Stimulated activated CD4-positive, alpha-beta T cell treated with anti-CD3 and anti-CD28 coated beads, Interleukin-12 subunit alpha, Interleukin-12 subunit beta, amount 100 ng/mL, for 48 hours (primary cell): ENCODE results near the gene GBF1.
"Not testable (repeated sequence)": the region's sequence is repeated elsewhere in the genome, so short reads cannot be mapped to it uniquely, and the experiment has no call there.

Source experiments
- DNase-seq, 3 donors: peaks; one replicate each; pipeline ENCODE4 v3.0.0-alpha.2; 2020; ENCODE audit warnings: low read depth in 2 of 3, low spot score in 1 of 3

The GBF1 gene

DNA sequence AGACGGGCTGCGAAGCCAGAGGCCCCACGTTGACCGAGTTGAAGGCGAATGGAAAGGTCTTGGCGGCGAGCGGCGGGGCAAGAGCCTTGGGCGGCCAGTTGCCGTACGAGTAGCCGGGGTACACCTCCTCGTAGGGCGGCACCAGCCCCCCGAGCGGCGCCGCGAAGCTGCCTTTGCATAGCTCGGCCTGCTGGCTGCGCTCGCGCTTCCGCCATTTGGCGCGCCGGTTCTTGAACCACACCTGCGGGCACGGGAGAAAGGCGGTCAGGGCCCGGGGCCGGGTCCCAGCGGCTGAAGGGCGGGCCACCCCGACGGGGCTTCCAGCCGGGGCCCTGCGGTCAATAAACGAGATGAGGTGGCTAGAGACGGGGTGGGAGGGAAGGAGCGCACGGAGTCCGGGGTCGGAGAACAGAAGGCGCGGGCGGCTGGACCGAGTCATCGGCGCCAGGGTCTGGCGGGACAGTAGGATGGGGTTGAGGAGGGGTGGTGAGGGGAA, 14.4 kb upstream of the GBF1 start:
- peak; percentile 8 to 30 (median 28) for DNase-seq

DNA sequence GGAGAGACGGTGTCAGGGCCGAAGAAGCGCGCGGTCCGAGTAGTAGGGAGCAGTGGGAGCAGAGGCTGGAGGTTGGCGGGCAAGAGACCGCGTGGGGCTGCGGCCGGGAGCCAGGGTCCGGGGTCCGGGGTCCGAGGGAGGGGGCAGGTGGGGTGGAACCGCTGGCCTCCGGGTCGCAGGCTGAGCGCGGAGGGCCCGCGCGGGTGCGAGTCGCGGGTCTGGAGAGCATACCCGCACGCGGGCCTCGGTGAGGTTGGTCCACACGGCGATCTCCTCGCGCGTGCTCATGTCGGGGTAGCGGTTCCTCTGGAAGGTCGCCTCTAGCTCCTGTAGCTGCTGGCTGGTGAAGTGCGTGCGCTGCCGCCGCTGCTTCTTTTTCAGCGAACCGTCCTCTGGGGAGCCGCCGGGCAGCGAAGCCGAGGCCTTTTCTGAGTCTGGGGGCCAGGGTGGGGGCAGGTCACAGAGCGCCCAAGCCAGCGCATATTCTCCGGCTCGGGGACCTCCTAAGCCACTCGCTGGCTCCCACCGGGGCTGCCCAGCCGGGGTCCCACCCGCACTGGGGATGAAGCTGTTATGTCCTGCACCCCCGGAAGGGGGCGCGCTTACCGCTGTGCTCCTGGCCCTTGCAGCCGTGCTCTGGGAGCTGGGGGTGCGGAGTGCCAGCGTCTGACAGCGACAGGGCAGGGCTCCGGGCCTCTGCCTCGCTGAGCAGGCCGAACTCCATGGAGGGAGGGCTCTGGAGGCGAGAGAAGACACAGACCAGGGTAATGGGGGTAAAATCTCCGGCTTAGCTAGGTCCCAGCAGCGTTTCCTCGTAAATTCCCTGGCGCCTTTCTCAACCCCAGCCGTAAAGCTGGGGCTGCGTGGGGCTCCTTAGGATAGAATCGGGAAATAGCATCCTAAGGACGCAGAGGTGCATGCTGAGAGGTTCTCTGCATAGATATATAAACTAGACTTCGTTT, 13.7 kb upstream of the GBF1 start:
- DNase-seq = peak; percentile 60 to 70 (median 68)

GRCh38 chr10:102233997-102234396, 11.3 kb upstream of the GBF1 start:
- no peak for DNase-seq

- DNase-seq = no peak
Observed at GRCh38 chr10:102234888-102235597, 10.3 kb upstream of the GBF1 start.

DNA sequence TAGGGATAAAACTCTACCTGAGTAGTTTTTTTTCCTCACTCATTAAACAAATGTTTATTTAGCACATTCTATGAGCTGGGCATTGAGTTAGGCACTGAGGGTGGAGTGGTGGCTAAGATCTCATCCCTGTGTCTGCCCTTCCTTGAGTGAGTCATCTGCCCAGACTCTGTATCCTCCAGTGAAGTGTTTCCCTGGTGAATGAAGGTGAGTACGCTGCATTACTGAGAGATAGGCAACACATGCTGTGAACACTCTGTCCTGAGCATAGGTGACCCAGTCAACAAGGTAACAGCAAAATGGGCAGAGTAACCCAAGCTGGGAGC, 9.8 kb upstream of the GBF1 start:
- no peak for DNase-seq

GRCh38 chr10:102236006-102236405, 9.3 kb upstream of the GBF1 start:
- no peak for DNase-seq

- DNase-seq = no peak
Observed at GRCh38 chr10:102237711-102238252, 7.5 kb upstream of the GBF1 start.

GRCh38 chr10:102240467-102241031, 4.8 kb upstream of the GBF1 start:
- DNase-seq = no peak

GRCh38 chr10:102241032-102241443, 4.3 kb upstream of the GBF1 start:
- no peak for DNase-seq

DNA sequence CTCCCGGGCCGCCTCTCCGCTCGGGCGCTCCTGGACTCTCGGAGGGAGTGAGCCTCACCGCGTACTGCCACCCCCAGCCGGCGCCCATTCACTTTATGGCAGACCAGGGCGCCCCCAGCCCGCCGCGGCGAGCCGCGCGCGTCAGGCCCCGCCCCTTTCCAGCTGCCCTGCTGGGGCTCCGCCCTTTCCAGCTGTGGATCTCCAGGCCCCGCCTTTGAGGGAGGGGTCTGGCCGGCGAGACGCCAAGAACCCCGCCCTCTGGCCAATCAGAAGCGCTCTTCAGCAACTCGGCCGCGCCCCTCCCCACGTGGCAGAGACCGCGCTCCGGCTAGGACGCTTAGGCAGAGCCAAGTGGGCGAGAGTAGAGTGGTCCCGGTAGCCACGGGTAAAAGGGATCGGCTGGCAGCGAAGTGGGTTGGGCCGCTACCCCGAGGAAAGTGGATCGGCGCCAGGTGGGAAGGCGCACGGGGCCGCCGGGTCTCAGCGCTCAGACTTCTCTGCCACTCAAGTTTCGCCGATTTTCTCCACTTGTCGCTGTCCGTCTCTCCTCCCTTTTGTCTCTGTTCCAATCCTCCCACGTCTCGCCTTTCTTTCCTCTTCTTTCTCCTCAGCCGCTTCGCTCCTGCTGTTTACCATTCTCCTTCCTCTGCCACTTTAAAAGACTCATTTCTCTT, 3.8 kb upstream of the GBF1 start, which contains the start of gene PITX3:
Gene PITX3 (minus strand): TSS at position 69 of the 674 bp plus-strand sequence. CDS start 9,432 bp downstream, outside the sequence.
- DNase-seq = peak; percentile 86 to 91 (median 90)

DNA sequence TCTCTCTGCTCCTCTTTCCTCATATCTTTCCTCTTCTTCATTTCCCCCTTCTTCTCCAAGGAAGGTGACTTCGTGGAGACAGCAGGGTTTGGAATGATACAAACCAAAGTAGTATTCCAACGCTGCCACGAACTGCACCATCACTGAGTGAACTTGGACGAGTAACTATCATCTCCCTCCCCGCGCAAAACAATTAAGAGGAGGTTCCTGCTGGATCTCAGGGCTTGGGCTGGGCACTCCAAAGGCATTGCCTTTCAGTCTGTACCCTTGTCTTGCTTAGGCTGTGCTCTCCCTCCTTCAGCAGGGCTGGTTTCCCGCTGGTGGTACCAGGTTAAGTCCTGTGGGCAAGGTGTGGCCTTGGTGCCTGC, 3.2 kb upstream of the GBF1 start:
- no peak for DNase-seq

- no peak for DNase-seq
Observed at GRCh38 chr10:102243309-102243708, 2.0 kb upstream of the GBF1 start.

DNA sequence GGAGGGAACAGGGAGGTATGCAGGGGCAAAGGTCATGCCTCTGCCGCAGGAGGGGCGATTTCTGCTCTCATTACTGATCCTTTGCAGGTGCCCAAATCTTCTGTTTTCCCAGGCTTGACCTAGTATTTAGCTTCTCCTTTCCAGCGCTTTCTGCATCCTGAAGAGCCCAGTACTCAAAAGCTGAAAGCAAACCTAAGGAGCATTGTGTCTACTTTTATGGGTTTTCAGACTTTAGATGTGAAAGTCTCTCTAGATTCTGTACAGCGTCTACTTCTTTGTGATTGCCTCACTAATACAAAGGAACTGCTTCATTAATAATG, 560 bp downstream of the GBF1 start:
- DNase-seq = no peak

GRCh38 chr10:102246261-102246660, 929 bp downstream of the GBF1 start:
- DNase-seq = no peak

- DNase-seq = no peak
Observed at GRCh38 chr10:102247734-102248133, 2.4 kb downstream of the GBF1 start.

- DNase-seq = not testable (repeated sequence)
Observed at GRCh38 chr10:102252508-102252907, 7.2 kb downstream of the GBF1 start.

- no peak for DNase-seq
Observed at GRCh38 chr10:102254426-102254825, 9.1 kb downstream of the GBF1 start.

GRCh38 chr10:102255404-102255803, 10.1 kb downstream of the GBF1 start:
- DNase-seq = no peak

GRCh38 chr10:102261196-102261595, 15.9 kb downstream of the GBF1 start:
- no peak for DNase-seq

DNA sequence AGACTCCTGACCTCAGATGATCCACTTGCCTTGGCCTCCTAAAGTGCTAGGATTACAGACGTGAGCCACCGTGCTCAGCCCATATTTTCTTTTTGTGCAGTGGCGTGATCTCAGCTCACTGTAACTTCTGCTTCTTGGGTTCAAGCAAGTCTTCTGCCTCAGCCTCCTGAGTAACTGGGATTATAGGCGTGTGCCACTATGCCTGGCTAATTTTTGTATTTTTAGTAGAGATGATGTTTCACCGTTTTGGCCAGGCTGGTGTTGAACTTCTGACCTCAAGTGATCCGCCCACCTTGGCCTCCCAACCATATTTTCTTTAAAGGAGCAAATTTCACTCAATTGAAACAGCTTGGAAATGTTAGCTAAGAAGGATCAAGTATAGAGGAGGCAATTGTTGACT, 16.5 kb downstream of the GBF1 start:
- DNase-seq = no peak

DNA sequence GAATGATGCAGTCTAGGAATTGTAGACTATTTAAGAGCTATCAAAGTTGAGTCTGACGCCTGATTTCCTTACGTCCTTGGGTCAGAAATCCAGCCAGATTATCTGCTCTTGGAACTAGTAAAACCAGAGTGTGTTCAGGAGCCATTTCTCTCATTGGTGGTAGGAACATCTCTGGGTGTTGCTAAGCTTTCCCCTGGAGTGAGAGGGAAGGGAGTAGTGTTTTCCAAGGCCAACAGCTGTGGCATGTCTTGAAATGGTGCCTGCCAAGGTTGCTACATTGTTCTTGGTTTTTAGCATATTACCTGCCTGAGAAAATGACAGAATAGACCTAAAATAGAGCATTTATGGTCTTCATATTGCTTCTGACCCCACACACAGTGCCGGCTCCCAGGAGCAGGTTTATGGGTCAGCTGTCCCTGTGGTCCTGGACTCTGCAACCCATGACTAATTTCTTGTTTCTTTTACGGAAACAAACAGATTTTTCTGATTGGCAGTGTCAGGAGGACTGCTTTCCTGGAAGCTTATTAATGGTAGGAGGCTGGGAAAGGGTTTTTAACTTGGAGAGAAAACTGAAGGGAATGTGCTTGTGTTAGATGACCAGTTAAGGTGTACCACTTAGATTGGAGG, 17.5 kb downstream of the GBF1 start:
- no peak for DNase-seq
